HG02623 (cell line): ENCODE measurements around the gene RALY.

Experiments used
- ATAC-seq: cut with Tn5 transposase; IDR thresholded peaks from one replicate; pipeline ENCODE4 v1.9.1; 2021; ENCODE audit warnings: moderate library complexity; ENCODE audit not compliant: unreplicated experiment

The RALY gene

DNA sequence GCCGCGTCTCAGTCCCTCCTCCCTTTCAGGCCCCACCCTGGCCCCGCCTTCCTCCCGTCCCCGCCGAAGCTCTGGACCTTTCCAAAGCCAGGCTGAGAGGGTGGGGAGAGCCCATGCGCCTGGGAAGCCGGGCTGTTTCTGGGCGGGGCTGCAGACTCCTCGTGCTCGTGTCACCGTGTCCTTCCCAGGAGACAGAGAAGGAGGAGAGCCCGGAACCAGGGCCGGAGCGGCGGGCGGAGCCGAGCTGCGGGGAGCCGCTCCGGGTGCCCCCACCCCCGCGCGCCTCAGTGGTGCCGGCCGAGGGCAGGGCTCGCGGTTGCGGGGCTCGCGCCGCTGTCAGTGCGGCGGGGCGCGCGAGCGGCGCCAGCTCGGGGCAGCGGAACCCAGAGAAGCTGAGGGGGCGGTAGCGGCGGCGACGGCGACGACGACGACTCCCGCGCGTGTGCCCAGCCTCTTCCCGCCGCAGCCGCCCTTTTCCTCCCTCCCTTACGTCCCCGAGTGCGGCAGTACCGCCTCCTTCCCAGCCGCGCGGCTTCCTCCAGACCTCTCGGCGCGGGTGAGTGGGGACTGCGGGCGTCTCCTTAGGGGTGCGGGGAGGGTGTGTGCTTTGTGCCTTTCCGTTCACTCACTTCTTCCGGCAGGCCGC, at the start of gene RALY:
Gene RALY, plus strand, starts transcription at position 336 of the 646 bp plus-strand sequence. CDS start 78,164 bp downstream, outside the sequence.
- peak; percentile 58 for ATAC-seq

DNA sequence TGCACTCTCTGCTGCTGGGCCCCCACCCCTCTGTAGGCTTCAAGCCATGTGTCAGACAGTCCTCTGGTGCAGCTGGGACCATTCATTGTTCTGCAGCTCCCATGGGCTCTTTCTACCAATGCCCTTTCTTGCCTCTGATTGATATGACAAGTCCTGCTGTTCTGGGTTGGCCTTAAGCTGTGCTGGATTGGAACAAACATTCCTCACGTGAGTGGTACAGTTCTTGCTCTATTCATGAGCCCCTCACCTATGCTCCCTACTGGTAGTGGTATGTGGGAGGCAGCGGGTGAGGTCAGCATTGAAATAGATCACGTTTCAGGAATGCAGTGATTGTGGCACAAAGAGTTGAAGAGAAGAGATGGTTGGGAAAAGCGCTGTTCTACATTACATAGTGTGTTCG, 48.8 kb upstream of the RALY start:
- no peak for ATAC-seq

DNA sequence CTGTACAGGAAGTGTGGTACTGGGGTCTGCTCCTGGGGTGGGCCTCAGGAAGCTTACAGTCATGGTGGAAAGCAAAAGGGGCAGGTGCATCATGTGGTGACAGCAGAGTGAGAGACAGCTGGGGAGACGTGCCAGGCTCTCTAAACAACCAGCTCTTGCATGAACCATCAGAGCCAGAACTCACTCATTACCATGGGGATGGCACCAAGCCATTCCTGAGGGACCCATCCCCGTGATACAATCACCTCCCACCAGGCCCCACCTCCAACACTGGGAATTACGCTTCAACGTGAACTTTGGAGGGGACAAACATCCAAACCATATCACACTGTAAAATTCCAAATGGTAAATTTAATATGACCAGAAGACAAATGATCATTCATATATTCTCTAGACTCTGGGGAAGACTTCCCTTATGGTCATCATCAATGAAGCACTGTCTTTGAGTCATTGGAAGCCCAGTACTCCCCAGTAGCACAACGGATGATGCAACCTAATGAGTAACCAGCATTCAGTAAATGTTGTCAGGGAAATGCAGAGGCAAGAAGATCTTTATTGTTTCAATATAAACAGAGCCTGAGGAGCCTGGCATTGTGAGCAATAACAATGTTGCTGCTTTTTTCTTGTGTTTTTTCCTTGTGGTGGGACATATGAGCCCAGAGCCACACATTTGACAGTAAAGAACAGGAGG, 48.2 kb upstream of the RALY start:
- no peak for ATAC-seq

DNA sequence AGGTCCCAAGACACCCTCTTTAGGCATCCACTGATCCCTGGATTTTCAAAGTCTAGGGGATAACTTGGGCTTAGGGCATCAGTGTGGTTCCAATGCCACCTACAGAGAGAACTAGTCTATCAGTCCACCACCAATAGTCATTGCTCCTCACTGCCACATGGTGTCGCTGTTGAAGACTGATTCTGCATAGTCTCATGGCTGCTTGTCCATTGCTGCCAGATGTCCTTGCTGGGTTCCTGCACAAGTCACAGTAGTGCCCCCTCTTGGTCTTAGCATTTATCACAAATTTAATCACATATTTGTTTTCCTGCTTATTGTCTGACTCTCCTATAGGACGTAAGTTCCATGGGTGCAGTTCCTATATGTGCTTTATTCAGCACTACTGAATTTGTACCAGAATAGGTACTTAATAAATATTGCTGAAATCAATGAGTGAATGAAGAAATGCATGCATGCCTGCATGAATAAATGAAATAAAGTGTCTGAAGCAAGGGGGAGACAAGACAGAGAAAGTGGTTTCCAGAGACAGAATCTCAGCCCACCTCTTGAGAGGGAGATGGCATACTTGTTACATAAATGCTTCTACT, 45.9 kb upstream of the RALY start:
- no peak for ATAC-seq

DNA sequence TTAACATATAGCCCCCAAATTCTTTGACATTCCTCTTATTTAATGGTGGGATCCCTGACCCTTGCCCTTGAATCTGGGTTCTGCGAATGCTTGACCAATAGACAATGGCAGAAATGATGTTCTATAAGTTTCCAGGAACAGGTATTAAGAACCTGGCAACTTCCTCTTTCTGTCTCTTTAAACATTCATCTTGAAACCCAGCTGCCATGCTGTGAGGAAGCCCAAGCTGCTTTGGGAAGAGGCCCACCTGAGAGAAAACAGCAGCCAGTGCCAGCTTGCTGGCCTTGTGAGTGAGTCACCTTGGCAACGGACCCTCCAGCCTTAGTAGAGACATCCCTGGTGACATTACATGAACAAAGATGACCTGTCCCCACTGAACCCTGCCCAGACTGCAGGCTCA, 45.2 kb upstream of the RALY start:
- no peak for ATAC-seq

DNA sequence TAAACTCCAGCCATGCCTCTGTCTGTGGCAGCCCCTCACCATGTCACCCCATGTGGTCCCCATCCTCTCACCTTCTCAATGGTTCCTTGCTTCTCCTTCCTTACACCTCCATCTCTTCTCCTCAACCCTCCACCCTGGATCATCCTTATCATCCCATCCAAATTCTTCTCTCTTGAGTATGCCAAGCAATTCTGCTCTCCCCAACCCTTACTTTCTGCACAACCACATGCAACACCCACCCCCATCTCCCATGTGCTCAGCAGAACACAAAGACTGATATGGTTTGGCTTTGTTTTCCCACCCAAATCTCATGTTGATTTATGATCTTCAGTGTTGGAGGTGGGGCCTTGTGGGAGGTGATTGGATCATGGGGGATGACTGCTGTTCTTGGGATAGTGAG, 42.5 kb upstream of the RALY start:
- ATAC-seq: no peak

DNA sequence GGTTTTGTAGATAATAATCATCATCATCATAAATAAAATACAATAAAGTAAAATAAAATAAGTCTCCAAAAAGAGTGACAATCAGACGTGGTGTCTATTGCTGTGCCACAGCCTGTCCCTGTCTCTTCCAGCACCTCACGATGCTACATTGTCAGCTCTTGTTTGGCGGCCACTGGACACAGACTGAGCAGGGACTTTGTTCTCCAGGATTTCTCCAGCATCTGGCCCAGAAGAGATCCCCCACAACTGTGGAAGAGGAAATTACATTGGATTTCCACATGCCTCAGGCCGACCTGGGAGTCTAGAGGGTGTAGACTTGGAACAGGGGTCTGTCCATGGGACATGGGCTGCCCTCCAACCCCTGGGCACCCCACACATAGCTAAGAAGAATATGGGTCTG, 39.2 kb upstream of the RALY start:
- no peak for ATAC-seq

DNA sequence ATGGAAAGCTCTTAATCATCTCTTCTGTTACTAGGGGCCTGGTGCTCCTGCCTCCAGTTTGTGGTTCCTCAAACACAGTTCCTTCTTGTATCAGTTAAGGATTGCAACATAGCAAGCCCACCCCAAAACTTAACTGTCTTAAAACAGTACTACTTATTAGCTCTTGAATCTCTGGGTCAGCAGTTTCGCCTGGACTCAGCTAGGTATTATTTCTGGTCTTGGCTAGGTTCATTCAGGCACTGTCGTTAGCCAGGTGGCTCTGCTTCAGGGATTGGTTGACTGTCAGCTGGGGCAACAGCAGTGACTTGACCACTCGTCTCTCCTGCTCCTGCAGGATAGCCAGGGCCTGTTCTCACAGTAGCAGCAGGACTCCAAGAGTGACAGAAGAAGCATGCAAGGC, 30.0 kb upstream of the RALY start:
- ATAC-seq: no peak

DNA sequence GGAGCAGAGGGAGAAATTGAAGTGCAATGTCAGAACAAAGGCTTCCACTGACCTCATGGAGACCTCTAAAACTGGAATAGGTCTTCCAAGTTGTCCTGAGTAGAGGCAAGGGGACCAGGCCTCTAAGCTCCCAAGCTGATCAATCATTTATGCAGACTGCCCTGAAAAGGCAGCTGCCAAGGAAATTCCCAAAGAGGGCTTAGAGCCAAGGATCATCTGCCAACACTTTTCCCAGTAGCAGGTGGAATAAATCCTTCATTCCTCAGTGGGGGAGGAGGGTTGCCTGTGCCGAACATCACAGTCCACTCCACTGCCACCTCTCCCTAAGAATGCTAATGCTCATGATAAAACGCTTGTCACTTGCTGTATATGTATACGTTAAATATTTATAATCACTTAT, 29.3 kb upstream of the RALY start:
- no peak for ATAC-seq

DNA sequence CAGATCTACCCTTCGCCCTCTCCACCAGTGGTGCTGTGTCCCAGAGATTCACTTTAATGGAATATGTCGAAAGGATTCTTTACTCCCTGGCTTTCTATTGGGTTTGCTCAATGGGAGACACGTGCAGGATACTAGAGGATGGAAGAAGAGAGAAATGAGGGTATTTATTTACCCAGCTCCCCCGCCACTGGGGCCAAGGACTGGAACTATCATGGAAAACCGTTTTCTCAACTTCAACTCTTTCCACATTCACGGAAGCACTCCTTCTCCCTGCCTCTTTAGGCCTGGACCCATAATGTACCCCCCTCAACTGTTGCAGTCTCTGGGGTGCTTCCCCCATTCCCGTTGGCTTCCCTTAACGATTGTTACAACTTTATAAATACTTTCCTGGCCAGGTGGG, 26.6 kb upstream of the RALY start:
- no peak for ATAC-seq

DNA sequence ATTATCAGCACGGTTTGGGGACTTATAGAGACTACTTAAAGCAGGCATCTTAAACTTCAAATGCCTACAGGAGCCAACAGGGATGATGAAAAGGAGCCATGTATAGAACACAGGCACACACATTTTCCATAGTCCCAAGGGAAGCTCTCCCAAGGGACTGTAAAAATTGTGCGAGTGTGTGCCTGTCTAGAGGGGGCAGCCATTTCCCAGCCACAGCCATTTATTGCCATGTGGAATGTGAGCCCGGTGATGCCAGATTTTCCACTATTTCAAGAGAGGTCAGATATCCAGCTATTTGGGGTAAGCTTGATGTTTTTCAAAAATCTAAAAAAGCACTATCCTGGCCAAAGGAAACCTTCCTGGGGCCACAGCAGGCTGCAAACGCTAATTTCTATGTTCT, 24.1 kb upstream of the RALY start:
- no peak for ATAC-seq

DNA sequence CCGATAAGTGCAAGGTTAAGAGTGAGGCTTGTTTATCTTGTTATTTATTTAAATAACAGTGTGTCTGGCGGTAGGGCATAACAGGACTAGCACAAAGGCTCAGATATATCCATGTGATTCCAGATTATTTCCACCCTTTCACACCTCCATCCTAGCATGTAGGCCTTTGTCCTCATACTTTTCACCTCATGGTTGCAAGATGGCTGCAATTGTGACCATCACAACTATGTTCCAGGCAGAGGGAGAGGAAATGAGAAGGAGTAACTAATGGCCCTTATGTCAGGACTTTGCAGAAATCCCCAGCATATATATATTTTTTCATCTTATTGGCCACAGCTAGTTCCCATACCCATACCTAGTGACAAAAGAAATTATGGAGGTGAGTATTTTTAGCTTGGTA, 23.5 kb upstream of the RALY start:
- ATAC-seq: no peak

DNA sequence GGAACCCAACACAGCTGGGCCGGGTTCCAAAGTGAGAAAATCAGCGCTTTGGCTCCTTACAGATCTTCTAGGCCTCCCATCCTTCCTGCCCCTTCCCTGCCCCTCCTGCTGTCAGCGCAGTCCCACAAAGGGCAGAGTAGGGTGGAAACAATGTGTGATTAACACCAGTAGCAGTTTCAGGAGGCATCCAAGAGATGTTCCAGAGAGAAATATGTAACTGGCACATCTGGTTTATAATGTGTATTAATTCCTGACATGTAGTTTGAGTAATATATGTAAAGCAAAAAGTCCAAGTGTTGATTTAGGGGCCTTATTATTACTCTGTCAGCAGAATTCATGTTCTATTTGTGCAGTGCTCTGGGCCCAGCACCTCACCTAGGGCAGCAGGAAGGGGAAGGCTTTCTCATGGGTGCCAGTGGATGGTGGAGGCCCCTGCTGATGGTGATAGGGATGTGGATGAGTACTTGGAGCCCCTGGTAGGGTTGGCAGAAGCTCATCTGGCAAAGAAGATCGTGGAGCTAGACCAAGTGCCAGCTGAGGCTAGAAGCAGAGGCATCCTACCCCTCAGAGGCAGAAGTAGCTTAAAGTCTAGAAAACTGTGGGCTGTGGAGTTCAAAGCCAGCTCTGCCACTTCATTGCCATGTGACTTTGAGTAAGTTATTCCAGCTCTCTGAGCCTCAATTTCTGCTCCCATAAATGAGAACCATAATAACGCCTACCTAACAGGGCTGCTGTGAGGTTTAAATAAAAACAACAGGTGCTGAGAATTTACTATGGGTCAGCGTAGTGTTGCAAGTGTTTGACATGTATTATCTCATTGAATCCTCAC, 22.4 kb upstream of the RALY start:
- no peak for ATAC-seq

DNA sequence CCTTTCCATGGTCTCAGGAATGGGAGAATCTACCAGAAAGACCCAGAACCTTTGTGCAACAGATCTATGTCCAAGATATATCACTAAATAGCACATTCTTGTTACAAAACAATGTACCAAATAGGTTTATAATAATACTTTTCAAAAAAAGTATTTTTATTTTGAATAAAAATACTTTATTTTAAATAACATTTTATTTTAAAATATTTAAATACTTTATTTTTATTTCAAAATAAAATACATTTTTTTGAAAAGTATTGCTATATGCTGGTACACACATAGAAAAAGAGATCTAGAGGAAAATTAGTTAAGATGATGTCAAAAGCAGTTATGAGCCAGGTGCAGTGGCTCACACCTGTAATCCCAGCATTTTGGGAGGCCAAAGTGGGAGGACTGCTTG, 16.8 kb upstream of the RALY start:
- no peak for ATAC-seq

DNA sequence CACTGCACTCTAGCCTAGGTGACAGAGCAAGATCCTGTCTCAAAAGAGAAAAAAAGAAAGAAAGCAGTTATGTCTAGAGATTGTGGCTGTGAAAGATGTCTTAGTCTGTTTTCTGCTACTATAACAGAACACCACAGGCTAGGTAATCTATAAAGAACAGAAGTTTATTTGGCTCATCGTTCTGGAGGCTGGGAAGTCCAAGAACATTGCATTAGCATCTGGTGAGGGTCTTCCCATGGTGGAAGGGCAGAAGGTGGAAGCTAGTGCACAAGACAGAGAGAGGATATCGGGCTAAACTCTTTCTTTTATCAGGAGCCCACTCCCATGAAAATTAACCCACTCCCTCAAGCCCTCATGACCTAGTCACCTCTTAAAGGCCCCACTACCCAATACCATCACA, 16.2 kb upstream of the RALY start:
- ATAC-seq: no peak

DNA sequence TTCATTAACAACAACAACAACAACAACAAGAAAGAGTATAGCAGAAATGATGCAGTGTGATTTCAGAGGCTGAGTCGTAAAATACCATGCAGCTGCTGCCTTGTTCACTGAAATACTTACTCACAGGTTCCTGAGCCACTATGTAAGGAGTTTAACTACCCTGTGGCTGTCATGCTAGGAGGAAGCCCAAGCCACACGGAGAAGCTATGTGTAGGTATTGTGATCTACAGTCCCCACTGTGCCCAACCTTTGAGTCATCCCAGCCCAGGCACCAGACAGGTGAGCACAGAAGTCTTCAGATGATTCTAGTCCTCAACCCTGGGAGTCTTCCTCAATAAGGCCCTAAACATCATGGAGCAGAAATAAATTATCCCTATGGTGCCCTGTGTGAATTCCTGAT, 14.6 kb upstream of the RALY start:
- ATAC-seq: no peak

DNA sequence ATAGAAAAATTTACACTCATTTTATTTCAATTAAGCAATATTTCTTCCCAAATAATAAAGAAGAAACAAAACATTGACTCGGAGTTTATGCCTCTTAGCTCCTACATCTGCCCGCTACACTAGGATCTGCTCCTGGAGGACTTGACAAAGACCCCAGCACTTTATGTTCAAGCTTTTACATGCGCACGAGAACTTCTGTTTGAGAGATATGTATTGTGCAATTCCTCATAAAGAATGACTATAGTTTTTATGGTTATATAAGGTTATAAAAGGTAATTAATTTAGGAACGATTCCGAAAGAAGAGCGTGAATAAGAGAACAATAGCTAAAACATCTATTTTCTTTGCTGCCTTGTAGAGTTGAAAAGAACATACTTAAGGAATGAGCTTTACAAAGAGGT, 12.4 kb upstream of the RALY start:
- ATAC-seq: no peak

DNA sequence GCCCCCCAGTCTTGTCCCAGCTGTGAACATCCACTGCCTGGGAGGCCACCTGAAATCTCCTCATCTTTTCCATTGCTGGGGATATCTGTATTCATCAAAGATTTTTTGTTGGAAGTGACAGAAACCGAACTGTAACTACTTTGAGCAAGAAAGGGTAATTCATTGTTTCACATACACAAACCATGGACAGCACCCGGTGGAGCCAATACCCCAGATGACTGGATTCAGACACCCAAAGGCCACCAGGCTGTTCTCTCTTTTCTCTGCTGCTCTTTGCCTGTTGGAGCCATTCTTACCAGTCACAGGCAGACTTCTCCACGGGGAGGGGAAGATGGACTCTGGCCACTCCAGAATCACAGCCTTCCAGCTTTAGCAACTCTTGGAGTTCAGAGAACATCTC, 11.7 kb upstream of the RALY start:
- ATAC-seq: no peak

DNA sequence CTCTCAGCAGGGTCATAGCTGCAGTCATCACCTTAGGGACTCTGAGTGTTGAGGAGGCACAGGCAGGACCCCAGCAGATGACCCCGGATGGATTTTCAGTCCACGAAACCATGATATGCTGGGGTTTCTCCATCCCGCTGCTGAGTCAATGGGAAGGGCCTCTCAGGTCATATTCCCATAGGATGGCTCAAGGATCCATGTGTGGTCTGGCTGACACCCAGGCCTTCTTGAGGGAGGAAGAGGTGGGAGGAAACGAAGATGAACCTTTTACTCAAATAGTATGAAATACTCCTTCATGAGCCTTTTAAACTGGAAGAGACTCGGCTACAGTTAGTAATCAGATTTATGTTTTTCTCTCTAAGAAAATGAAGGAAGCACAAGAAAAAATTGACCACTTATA, 10.3 kb upstream of the RALY start:
- no peak for ATAC-seq

DNA sequence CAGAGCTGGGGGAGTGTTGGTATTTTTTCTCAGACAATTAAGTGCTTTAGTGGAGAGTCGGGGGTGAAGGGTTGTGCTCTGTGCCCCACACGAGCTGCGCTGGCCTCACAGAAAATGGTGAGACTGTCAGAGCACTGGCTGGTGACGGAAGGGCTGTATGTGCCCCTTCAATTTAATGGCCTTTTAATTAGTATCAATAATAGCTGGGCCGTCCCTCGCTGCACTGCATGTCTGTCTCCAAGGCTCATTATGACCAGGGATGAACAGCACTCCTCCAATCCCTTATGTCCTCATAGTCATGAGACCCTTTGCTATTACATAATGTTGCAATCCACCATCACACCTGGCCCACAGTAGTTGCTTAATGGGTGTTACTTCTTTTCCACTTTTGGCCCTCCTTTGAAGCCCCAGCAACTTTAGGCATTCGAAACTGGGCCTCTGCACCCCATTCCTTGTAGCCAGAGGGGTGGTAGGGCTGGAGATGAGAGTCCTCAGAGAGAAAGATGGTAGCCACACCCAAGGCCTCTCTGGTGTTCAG, 9.5 kb upstream of the RALY start:
- no peak for ATAC-seq

DNA sequence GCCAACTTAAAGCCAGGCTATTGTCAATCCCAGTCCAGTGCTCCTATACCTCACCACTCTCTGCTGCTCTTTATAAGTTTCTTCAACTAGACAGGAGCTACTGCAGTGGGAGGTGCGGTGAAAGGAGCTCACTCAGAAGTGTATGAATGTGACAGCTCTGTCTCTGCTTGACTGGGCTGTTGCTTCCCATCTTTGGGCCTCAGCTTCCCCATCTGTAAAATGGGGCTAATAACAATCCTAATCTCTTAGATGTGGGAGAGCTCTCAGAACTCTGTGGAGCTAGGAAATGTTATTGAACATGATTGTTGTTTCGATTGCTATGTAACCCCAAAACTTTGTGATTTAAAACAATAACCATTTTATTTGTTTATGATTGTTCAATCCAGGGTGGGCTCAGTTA, 8.4 kb upstream of the RALY start:
- no peak for ATAC-seq
